ENCODE measurements around the gene LRRK1. TPM values are rescaled to one million over a fixed set of nuclear protein-coding genes. Genes with fewer than 3 reads are reported as not detected.
A peak's percentile ranks its signal among the peaks of the same experiment; 100 is the strongest.

The LRRK1 gene
- total RNA-seq, 4 donors from 2014 or later = 14.1 to 31.5 (median 16.8) TPM

DNA sequence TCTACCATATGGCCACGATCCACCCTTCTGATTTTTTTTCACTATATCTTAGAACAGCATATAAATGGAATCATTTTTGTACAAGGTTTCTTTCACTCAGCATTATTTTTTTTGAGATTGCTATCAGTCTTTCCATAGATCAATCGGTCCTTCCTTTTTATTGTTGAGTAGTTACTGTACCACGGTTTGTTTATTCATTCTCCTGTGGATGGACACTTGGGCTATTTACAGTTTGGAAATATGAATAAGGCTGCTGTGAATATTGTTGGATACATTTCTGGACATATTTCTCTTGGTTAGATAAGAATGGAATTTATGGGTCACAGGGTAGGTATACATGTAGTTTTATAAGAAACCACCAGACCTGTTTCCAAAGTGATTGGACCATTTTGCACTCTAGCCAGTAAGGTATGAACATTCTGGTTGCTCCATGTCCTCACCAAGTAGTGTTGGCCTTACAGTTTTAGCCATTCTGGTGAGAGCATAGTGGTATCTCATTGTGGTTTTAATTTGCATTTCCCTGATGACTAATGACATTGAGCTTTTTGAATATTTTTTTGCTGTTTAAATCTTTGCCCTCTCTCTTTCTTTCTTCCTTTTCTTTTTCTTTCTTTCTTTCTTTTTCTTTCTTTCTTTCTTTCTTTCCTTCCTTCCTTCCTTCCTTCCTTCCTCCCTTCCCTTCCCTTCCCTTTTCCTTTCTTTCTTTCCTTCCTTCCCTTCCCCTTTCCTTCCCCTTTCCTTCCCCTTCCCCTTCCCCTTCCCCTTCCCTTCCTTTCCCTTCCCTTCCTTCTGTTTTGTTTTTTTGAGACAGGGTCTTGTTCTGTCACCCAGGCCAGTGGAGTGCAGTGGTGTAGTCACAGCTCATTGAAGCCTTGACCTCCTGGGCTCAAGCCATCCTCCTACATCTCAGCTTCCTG, 49.2 kb downstream of the LRRK1 start:
- H3K9me3 ChIP-seq = no peaks in the 10 kb centered on the region
- H3K27ac ChIP-seq = no peak overlapping the region
- H3K27me3 ChIP-seq = peaks cover 0 to 15% of the 10 kb centered on the region in 2 donors
- WGBS, 2 donors = 78 to 87% methylated on average over 3 of the region's 3 CpGs
- no peak overlapping the region for H3K4me3 ChIP-seq
- no peaks in the 10 kb centered on the region for H3K36me3 ChIP-seq
- DNase-seq (ENCODE audit: low spot score in 2 of 2) = no peak
- TF ChIP-seq, protein P1, sequence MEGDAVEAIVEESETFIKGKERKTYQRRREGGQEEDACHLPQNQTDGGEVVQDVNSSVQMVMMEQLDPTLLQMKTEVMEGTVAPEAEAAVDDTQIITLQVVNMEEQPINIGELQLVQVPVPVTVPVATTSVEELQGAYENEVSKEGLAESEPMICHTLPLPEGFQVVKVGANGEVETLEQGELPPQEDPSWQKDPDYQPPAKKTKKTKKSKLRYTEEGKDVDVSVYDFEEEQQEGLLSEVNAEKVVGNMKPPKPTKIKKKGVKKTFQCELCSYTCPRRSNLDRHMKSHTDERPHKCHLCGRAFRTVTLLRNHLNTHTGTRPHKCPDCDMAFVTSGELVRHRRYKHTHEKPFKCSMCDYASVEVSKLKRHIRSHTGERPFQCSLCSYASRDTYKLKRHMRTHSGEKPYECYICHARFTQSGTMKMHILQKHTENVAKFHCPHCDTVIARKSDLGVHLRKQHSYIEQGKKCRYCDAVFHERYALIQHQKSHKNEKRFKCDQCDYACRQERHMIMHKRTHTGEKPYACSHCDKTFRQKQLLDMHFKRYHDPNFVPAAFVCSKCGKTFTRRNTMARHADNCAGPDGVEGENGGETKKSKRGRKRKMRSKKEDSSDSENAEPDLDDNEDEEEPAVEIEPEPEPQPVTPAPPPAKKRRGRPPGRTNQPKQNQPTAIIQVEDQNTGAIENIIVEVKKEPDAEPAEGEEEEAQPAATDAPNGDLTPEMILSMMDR (IDR thresholded peaks at IDR 0.05) = no peak
- TF ChIP-seq EP300 (IDR thresholded peaks at IDR 0.05) = no peak
- TF ChIP-seq POLR2A (IDR thresholded peaks at IDR 0.05) = no peak
- H3K4me1 ChIP-seq = peaks cover 0 to 5% (median 3%) of the 10 kb centered on the region in 4 donors

DNA sequence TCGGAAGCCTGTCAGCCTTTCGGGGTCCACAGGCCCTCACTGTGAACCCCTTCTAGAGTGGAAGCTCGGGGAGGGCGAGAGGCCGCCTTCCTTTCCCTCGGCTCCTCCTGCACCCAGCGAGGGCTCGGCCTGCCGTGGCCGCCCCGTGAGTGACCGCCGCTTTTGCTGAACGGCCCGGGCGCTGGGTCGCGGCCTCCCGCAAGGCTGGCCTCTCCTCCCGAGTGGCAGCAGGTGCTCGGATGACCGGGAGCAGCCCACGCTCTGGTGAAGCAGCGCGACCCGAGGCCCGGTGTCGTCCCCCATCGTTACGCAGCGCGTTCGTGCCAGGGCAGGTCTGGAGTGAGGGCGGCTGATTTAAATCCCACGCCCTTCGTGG, 53.8 kb downstream of the LRRK1 start:
- Histone ChIP-seq H3K9me3 (no peaks in the 10 kb centered on the region), H3K27me3 (peaks cover 0 to 37% of the 10 kb centered on the region in 2 donors), H3K4me1 (peaks cover 0 to 11% (median 9%) of the 10 kb centered on the region in 4 donors), H3K27ac (no peak overlapping the region), H3K36me3 (no peaks in the 10 kb centered on the region), H3K4me3 (peak overlapping the region in 1 of 4 donors; percentile 30)
- no peak for DNase-seq (ENCODE audit: low spot score in 2 of 2)
- 33 to 47% methylated on average over 32 to 33 of the region's 36 CpGs for WGBS, 2 donors
- TF ChIP-seq POLR2A (IDR thresholded peaks at IDR 0.05) (no peak), EP300 (IDR thresholded peaks at IDR 0.05) (no peak)
- TF ChIP-seq, protein P1 (IDR thresholded peaks at IDR 0.05) = no peak

DNA sequence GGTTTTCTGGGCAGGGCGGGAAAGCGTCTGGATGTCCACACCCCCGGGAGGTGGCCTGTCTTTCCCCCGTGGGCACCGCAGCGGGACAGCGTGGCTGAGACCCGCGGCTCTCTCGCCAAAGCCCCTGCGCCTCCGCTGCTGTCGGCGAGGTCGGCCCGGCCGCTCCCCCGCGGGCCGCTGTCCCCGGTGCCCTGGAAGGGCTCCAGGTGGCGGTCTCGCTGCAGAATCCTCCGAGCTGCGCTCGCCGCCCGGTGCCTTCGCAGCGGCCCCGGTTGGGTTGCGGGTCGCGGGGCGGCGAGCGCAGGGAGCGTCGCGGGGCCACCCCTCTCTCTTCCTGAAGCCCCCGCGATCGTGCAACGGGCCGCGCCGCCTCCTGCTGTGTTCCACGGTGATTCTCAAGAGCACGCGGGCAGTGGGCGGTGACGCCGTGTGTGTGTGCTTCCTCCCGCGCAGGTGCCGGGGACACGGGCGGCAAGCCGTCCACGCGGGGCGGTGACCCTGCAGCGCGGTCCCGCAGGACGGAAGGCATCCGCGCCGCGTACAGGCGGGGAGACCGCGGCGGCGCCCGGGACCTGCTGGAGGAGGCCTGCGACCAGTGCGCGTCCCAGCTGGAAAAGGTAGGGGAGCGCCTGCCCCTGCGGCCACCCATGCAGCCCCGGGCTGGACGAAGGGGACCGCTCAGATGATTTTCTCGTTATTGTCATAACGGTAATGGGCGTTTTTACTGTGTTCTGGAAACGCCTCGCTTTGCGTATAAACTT, 54.4 kb downstream of the LRRK1 start:
- no peak for DNase-seq (ENCODE audit: low spot score in 2 of 2)
- H3K27ac ChIP-seq = no peak overlapping the region
- WGBS, 2 donors = 21 to 28% methylated on average over 15 to 77 of the region's 90 CpGs
- H3K9me3 ChIP-seq = no peaks in the 10 kb centered on the region
- H3K27me3 ChIP-seq = peaks cover 0 to 37% of the 10 kb centered on the region in 2 donors
- H3K4me1 ChIP-seq = peaks cover 0 to 11% (median 9%) of the 10 kb centered on the region in 4 donors
- peak overlapping the region in 2 of 4 donors; percentile 16 to 30 for H3K4me3 ChIP-seq
- no peaks in the 10 kb centered on the region for H3K36me3 ChIP-seq
- TF ChIP-seq EP300 (IDR thresholded peaks at IDR 0.05) = no peak
- TF ChIP-seq, protein P1 (IDR thresholded peaks at IDR 0.05) = no peak
- no peak for TF ChIP-seq POLR2A (IDR thresholded peaks at IDR 0.05)

DNA sequence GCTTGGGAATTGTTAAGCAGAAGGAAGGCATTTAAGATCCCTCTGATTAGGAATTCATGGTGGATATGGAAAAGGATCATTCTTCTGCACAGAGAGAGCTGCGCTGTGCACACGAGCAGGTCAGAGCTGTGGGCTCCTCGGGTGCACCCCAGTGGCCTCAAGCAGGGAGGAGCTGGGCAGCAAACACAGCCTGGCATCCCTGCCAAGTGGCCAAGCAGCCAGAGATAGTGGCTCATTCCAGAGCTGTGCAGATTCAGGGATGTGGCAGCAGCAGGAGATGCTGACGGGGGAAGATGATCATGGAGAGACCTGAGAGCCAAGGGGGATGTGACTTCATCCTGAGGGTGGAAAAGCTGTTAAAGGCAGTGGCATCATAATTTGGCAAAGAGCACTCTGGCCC, 55.9 kb downstream of the LRRK1 start:
- Histone ChIP-seq H3K27me3 (peaks cover 0 to 37% of the 10 kb centered on the region in 2 donors), H3K9me3 (no peaks in the 10 kb centered on the region), H3K4me3 (no peak overlapping the region), H3K36me3 (no peaks in the 10 kb centered on the region), H3K4me1 (peaks cover 0 to 11% (median 9%) of the 10 kb centered on the region in 4 donors), H3K27ac (no peak overlapping the region)
- TF ChIP-seq EP300 (IDR thresholded peaks at IDR 0.05) = no peak
- TF ChIP-seq POLR2A (IDR thresholded peaks at IDR 0.05) = no peak
- TF ChIP-seq, protein P1 (IDR thresholded peaks at IDR 0.05) = no peak
- 72 to 86% methylated on average over 4 of the region's 4 CpGs for WGBS, 2 donors
- DNase-seq (ENCODE audit: low spot score in 2 of 2) = no peak
